SK-N-SH (cell line): ENCODE results near the gene HPCAL1. TPM values are rescaled to one million over a fixed set of nuclear protein-coding genes. Genes with fewer than 3 reads are reported as not detected.

Experiments used
- CTCF ChIA-PET: fragments of 300-600, 350-600 bp; formaldehyde crosslinking; extraction: SDS; loops from one replicate; lab custom pipeline; 2021; lab: Yijun Ruan, JAX
- POLR2A ChIA-PET: fragments of 350-600 bp; sonication (Branson Sonifier 250); formaldehyde crosslinking; extraction: SDS; loops from one replicate; lab custom pipeline; 2020; ENCODE audit warnings: antibody characterized with exemption, inconsistent platforms; lab: Yijun Ruan, JAX
- DNase-seq: peaks from one replicate; pipeline ENCODE4 v3.0.0; 2012
- H2AFZ ChIP-seq: fragments of 200-600 bp; sonication (generic); 2 replicates; pipeline ENCODE4 v1.8.1; 2016; ENCODE audit warnings: antibody characterized with exemption, mild to moderate bottlenecking, low read depth
- H3F3A ChIP-seq: fragments of 200-600 bp; sonication (generic); replicated peaks from 2 replicates; pipeline ENCODE3; 2016; ENCODE audit warnings: antibody characterized with exemption, mild to moderate bottlenecking; ENCODE audit not compliant: insufficient read depth
- H3K27ac ChIP-seq, 2 experiments: fragments of 200-500 bp in 1 of 2; fragments of 200-600 bp in 1 of 2; sonication (Bioruptor generic) in 1 of 2; sonication (generic), shearing (Covaris generic) in 1 of 2; 2 replicates each; pipeline versions ENCODE4 v1.5.1 to v1.6.1; 2014 to 2016; ENCODE audit warnings: low read depth in 2 of 2, inconsistent platforms in 1 of 2, low read length in 1 of 2, mild to moderate bottlenecking in 1 of 2, mixed read lengths in 1 of 2
- H3K27me3 ChIP-seq: fragments of 200-600 bp; sonication (generic), shearing (Covaris generic); 2 replicates; pipeline ENCODE4 v1.6.1; 2016; ENCODE audit warnings: mixed run types; ENCODE audit not compliant: insufficient read depth
- H3K36me3 ChIP-seq, 2 experiments: fragments of 200-500 bp in 1 of 2; fragments of 200-600 bp in 1 of 2; sonication (Bioruptor generic) in 1 of 2; sonication (generic) in 1 of 2; replicated peaks in 1 of 2; 2 replicates each; pipeline versions ENCODE3 to v1.5.1; 2014 to 2016; ENCODE audit warnings: low read length in 1 of 2, mild to moderate bottlenecking in 1 of 2; ENCODE audit not compliant: insufficient read depth in 2 of 2, control insufficient read depth in 1 of 2
- H3K4me1 ChIP-seq, 2 experiments: fragments of 200-500 bp in 1 of 2; fragments of 200-600 bp in 1 of 2; sonication (Bioruptor generic) in 1 of 2; sonication (generic), shearing (Covaris generic) in 1 of 2; 2 replicates each; pipeline versions ENCODE4 v1.5.1 to v1.6.1; 2014 to 2016; ENCODE audit warnings: low read depth in 1 of 2, low read length in 1 of 2, mixed run types in 1 of 2; ENCODE audit not compliant: insufficient read depth in 2 of 2, control insufficient read depth in 1 of 2
- H3K4me2 ChIP-seq: fragments of 200-600 bp; sonication (generic), shearing (Covaris generic); 2 replicates; pipeline ENCODE4 v1.6.1; 2017; ENCODE audit warnings: mixed run types
- H3K4me3 ChIP-seq, 2 experiments: fragments of 200-500 bp in 1 of 2; fragments of 200-600 bp in 1 of 2; sonication (Bioruptor generic) in 1 of 2; sonication (generic), shearing (Covaris generic) in 1 of 2; 2 replicates each; pipeline versions ENCODE4 v1.5.1 to v1.8.1; 2014 to 2016; ENCODE audit warnings: low read depth in 2 of 2, inconsistent platforms in 1 of 2, low read length in 1 of 2, mild to moderate bottlenecking in 1 of 2, mixed read lengths in 1 of 2, moderate library complexity in 1 of 2
- H3K79me2 ChIP-seq: fragments of 200-600 bp; sonication (generic); 2 replicates; pipeline ENCODE4 v1.8.1; 2017; ENCODE audit warnings: mild to moderate bottlenecking; ENCODE audit not compliant: insufficient read depth
- H3K9ac ChIP-seq: fragments of 200-600 bp; sonication (generic); 2 replicates; pipeline ENCODE4 v1.6.1; 2017; ENCODE audit warnings: mixed run types
- H3K9me2 ChIP-seq: fragments of 200-600 bp; sonication (generic); 2 replicates; pipeline ENCODE4 v1.6.1; 2017; ENCODE audit warnings: mixed run types
- H3K9me3 ChIP-seq: fragments of 200-600 bp; sonication (generic); 2 replicates; pipeline ENCODE4 v1.6.1; 2017; ENCODE audit warnings: mixed run types, mild to moderate bottlenecking, moderate library complexity
- H4K20me1 ChIP-seq: fragments of 200-600 bp; sonication (generic); 2 replicates; pipeline ENCODE4 v1.6.1; 2017; ENCODE audit warnings: mild to moderate bottlenecking, mixed run types; ENCODE audit not compliant: insufficient read depth
- ELF1 ChIP-seq: IDR thresholded peaks from 2 replicates; pipeline ENCODE4 v1.4.0; 2012
- EP300 ChIP-seq, 2 experiments: IDR thresholded peaks; 2 replicates each; pipeline versions ENCODE4 v1.4.0 to v1.6.1; 2012; ENCODE audit warnings: borderline replicate concordance in 1 of 2, low read depth in 1 of 2, low read length in 1 of 2
- EZH2phosphoT487 ChIP-seq: fragments of 200-600 bp; sonication (generic); IDR thresholded peaks from 2 replicates; pipeline ENCODE4 v1.6.1; 2017; ENCODE audit warnings: low read depth, mixed run types, mild to moderate bottlenecking, antibody characterized with exemption, moderate library complexity, borderline replicate concordance
- GABPA ChIP-seq: IDR thresholded peaks from 2 replicates; pipeline ENCODE4 v1.4.0; 2012; ENCODE audit warnings: low read depth, mild to moderate bottlenecking
- MXI1 ChIP-seq: IDR thresholded peaks from 2 replicates; pipeline ENCODE4 v1.6.1; 2012; ENCODE audit warnings: mild to moderate bottlenecking, low read depth, low read length, improper control_type of control experiment
- NRF1 ChIP-seq: IDR thresholded peaks from 2 replicates; pipeline ENCODE4 v1.6.1; 2012; ENCODE audit warnings: low read depth, mild to moderate bottlenecking, low read length
- POLR2AphosphoS5 ChIP-seq: IDR thresholded peaks from 2 replicates; pipeline ENCODE4 v1.6.1; 2012; ENCODE audit warnings: low read depth, low read length
- RAD21 ChIP-seq: IDR thresholded peaks from 2 replicates; pipeline ENCODE4 v1.6.1; 2012; ENCODE audit warnings: mild to moderate bottlenecking, low read length
- RCOR1 ChIP-seq: fragments of 150-350 bp; IDR thresholded peaks from 2 replicates; pipeline ENCODE4 v1.6.1; 2017; ENCODE audit warnings: antibody characterized with exemption, low read length
- RFX5 ChIP-seq: IDR thresholded peaks from 2 replicates; pipeline ENCODE4 v1.6.1; 2012; ENCODE audit warnings: mild to moderate bottlenecking, improper control_type of control experiment, low read length
- SMC3 ChIP-seq: IDR thresholded peaks from 2 replicates; pipeline ENCODE4 v1.6.1; 2012; ENCODE audit warnings: low read depth, low read length, improper control_type of control experiment
- TEAD4 ChIP-seq: IDR thresholded peaks from 2 replicates; pipeline ENCODE4 v1.4.0; 2012; ENCODE audit warnings: mild to moderate bottlenecking, borderline replicate concordance; ENCODE audit not compliant: insufficient read depth
- WGBS: methylation state at CpG from one replicate; pipeline ENCODE4 v1.1.6; 2017; ENCODE audit warnings: low lambda C conversion rate; 5-methylcytosine and 5-hydroxymethylcytosine counted together
- polyA plus RNA-seq, 3 experiments: library from polyadenylated mRNA; depleted of rRNA; stranded (reverse); fragments of >200 nt; gene quantifications; 2 replicates each; pipeline ENCODE4 v1.2.3, GENCODE V29; 2012
- TF ChIP-seq, protein P1 (sequence below): IDR thresholded peaks from 2 replicates; pipeline ENCODE4 v1.4.0; 2012; ENCODE audit warnings: low read depth
- TF ChIP-seq, protein P2 (sequence below): fragments of 150-350 bp; IDR thresholded peaks from 2 replicates; pipeline ENCODE4 v1.6.1; 2016; ENCODE audit warnings: mild to moderate bottlenecking, low read depth, low read length
- TF ChIP-seq, protein P3 (sequence below): IDR thresholded peaks from 2 replicates; pipeline ENCODE4 v1.4.0; 2012; ENCODE audit warnings: low read depth, borderline replicate concordance
- TF ChIP-seq, protein P4 (sequence below): IDR thresholded peaks from 2 replicates; pipeline ENCODE4 v1.4.0; 2012; ENCODE audit warnings: low read depth, borderline replicate concordance
- TF ChIP-seq, protein P5 (sequence below): fragments of 150-350 bp; IDR thresholded peaks from 2 replicates; pipeline ENCODE4 v1.6.1; 2017; ENCODE audit warnings: antibody characterized with exemption, low read length, low read depth, borderline replicate concordance

Gene HPCAL1
- polyA plus RNA-seq, 1 of the 3 experiments (the other 2 are of a cell fraction) = 77.0 TPM

DNA sequence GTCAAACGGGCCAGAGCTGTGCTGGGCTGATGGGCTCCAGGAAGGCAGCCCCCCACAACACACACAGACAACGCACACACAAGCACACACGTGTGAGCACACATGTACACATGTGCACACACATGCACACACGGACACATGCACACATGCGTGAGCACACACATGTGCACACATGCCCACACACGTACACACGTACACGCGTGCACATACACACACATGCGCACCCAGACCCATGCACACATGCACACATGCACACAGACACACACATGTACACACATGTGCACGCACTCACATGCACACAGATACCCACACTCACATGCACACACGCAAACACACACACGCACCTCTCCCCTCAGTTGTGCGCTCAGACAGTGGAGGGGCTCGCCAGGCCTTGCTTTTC, 31.2 kb upstream of the HPCAL1 start:
- no peak overlapping the region for H3K9ac ChIP-seq
- CTCF ChIA-PET = interaction anchor here (1.0 to 2.6 kb wide), 6 partner anchors 14 to 163 kb away, joined by 3 to 14 read pairs (median 7); no protein-coding TSS in a partner anchor
- no peak for DNase-seq
- no peaks in the 10 kb centered on the region for H3K79me2 ChIP-seq
- no peaks in the 10 kb centered on the region for H3K9me3 ChIP-seq
- no peaks in the 10 kb centered on the region for H3K36me3 ChIP-seq
- no peaks in the 10 kb centered on the region for H4K20me1 ChIP-seq
- H3K4me3 ChIP-seq = no peak overlapping the region
- POLR2A ChIA-PET = no interaction called here
- H2AFZ ChIP-seq = no peak overlapping the region
- H3K4me1 ChIP-seq = peaks cover 2 to 7% of the 10 kb centered on the region in 2 experiments; a peak in 2 of 4 replicates
- H3K9me2 ChIP-seq = no peaks in the 10 kb centered on the region
- no peak for TF ChIP-seq SMC3
- TF ChIP-seq, protein P1, sequence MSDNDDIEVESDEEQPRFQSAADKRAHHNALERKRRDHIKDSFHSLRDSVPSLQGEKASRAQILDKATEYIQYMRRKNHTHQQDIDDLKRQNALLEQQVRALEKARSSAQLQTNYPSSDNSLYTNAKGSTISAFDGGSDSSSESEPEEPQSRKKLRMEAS = no peak
- no peaks in the 10 kb centered on the region for H3K27me3 ChIP-seq
- 80% methylated on average over 14 of the region's 15 CpGs for WGBS
- H3K27ac ChIP-seq = no peak overlapping the region
- H3F3A ChIP-seq = peaks cover 3% of the 10 kb centered on the region
- no peak overlapping the region for H3K4me2 ChIP-seq

DNA sequence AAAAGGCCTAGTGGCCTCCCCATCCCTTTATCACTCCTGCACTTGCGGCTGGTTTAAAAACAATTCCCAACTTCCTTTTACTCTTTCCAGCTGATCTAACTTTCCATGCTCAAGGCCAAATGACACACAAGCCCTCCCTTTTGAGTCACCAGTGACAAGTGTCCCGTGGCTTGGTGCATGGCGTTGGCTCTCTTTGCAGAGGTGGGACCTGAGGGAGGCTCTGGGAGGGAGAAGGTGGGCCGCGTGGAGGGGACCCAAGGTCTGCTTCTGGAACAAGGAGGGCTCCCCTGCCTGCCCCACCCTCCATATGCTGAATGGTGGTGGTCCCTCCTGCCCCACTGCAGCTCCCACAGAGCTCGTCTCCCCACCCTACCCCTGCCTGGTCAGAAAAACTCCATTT, 30.8 kb upstream of the HPCAL1 start:
- H3K4me2 ChIP-seq = no peak overlapping the region
- WGBS = 85% methylated on average over 6 of the region's 6 CpGs
- no peaks in the 10 kb centered on the region for H3K9me3 ChIP-seq
- H3K9ac ChIP-seq = no peak overlapping the region
- TF ChIP-seq EZH2phosphoT487 = no peak
- TF ChIP-seq MXI1 = no peak
- no peak for TF ChIP-seq RCOR1
- TF ChIP-seq TEAD4 = no peak
- TF ChIP-seq, all 33 proteins: peak for 0
- peaks cover 0 to 7% of the 10 kb centered on the region in 2 experiments; a peak in 1 of 4 replicates for H3K4me1 ChIP-seq
- no peaks in the 10 kb centered on the region for H3K27me3 ChIP-seq
- no peaks in the 10 kb centered on the region for H3F3A ChIP-seq
- DNase-seq = peak; percentile 37
- H3K27ac ChIP-seq = no peak overlapping the region
- ChIA-PET CTCF (interaction anchor here (2.0 to 2.6 kb wide), 2 partner anchors 137 to 163 kb away, joined by 8 to 14 read pairs; no protein-coding TSS in a partner anchor), POLR2A (no interaction called here)
- H3K79me2 ChIP-seq = no peaks in the 10 kb centered on the region
- H3K4me3 ChIP-seq = no peak overlapping the region
- H3K36me3 ChIP-seq = no peaks in the 10 kb centered on the region
- H3K9me2 ChIP-seq = no peaks in the 10 kb centered on the region
- no peaks in the 10 kb centered on the region for H4K20me1 ChIP-seq
- no peak overlapping the region for H2AFZ ChIP-seq

DNA sequence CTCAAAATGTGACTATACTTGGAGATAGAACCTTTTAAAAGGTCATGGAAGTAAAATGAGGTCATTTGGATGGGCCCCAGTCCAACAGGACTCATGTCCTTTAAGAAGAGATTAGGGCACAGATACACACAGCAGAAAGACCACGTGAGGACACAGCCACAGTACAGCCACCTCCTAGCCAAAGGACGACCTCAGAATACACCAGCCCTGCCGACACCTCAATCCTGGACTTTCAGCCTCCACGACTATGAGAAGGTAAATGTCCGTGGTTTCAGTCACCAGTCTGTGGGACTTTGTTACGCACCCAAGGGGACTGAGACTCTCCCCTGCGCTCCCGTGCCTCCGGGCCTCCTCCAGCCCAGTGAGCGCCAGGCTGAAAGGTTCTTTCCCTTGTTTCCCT, 30.2 kb upstream of the HPCAL1 start:
- ChIA-PET CTCF (interaction anchor here (1.4 to 2.6 kb wide), 2 partner anchors 10 to 136 kb away, joined by 3 to 8 read pairs; no protein-coding TSS in a partner anchor), POLR2A (no interaction called here)
- Histone ChIP-seq H3K27ac (no peak overlapping the region), H3K4me2 (no peak overlapping the region), H3F3A (no peaks in the 10 kb centered on the region), H3K79me2 (no peaks in the 10 kb centered on the region), H3K9me3 (no peaks in the 10 kb centered on the region), H4K20me1 (no peaks in the 10 kb centered on the region), H3K9me2 (no peaks in the 10 kb centered on the region), H3K27me3 (no peaks in the 10 kb centered on the region), H3K9ac (no peak overlapping the region), H3K4me3 (no peak overlapping the region), H2AFZ (no peak overlapping the region), H3K36me3 (no peaks in the 10 kb centered on the region), H3K4me1 (peaks cover 0 to 6% of the 10 kb centered on the region in 2 experiments; a peak in 1 of 4 replicates)
- DNase-seq = no peak
- WGBS = 96% methylated on average over 10 of the region's 10 CpGs
- TF ChIP-seq ELF1 = no peak
- TF ChIP-seq, protein P2, sequence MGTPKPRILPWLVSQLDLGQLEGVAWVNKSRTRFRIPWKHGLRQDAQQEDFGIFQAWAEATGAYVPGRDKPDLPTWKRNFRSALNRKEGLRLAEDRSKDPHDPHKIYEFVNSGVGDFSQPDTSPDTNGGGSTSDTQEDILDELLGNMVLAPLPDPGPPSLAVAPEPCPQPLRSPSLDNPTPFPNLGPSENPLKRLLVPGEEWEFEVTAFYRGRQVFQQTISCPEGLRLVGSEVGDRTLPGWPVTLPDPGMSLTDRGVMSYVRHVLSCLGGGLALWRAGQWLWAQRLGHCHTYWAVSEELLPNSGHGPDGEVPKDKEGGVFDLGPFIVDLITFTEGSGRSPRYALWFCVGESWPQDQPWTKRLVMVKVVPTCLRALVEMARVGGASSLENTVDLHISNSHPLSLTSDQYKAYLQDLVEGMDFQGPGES = no peak
- TF ChIP-seq POLR2AphosphoS5 = no peak
- no peak for TF ChIP-seq EP300 (IDR thresholded peaks at IDR 0.05; ENCODE audit: borderline replicate concordance in 1 of 2, low read depth in 1 of 2, low read length in 1 of 2)
- no peak for TF ChIP-seq RAD21
- no peak for TF ChIP-seq NRF1
- TF ChIP-seq, protein P3, sequence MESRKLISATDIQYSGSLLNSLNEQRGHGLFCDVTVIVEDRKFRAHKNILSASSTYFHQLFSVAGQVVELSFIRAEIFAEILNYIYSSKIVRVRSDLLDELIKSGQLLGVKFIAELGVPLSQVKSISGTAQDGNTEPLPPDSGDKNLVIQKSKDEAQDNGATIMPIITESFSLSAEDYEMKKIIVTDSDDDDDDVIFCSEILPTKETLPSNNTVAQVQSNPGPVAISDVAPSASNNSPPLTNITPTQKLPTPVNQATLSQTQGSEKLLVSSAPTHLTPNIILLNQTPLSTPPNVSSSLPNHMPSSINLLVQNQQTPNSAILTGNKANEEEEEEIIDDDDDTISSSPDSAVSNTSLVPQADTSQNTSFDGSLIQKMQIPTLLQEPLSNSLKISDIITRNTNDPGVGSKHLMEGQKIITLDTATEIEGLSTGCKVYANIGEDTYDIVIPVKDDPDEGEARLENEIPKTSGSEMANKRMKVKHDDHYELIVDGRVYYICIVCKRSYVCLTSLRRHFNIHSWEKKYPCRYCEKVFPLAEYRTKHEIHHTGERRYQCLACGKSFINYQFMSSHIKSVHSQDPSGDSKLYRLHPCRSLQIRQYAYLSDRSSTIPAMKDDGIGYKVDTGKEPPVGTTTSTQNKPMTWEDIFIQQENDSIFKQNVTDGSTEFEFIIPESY = no peak
- TF ChIP-seq, protein P4, sequence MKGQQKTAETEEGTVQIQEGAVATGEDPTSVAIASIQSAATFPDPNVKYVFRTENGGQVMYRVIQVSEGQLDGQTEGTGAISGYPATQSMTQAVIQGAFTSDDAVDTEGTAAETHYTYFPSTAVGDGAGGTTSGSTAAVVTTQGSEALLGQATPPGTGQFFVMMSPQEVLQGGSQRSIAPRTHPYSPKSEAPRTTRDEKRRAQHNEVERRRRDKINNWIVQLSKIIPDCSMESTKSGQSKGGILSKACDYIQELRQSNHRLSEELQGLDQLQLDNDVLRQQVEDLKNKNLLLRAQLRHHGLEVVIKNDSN = no peak
- TF ChIP-seq, protein P5, sequence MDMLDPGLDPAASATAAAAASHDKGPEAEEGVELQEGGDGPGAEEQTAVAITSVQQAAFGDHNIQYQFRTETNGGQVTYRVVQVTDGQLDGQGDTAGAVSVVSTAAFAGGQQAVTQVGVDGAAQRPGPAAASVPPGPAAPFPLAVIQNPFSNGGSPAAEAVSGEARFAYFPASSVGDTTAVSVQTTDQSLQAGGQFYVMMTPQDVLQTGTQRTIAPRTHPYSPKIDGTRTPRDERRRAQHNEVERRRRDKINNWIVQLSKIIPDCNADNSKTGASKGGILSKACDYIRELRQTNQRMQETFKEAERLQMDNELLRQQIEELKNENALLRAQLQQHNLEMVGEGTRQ = no peak
- no peak for TF ChIP-seq EZH2phosphoT487
- no peak for TF ChIP-seq MXI1
- no peak for TF ChIP-seq GABPA
- TF ChIP-seq SMC3 = no peak
- no peak for TF ChIP-seq RFX5
